Upper lobe of right lung (tissue), 1 donor: ENCODE data around the gene R3HDM1. TPM values are rescaled to one million over a fixed set of nuclear protein-coding genes. Genes with fewer than 3 reads are reported as not detected.
A peak's percentile ranks its signal among the peaks of the same experiment; 100 is the strongest.

Source experiments
- ATAC-seq: fragments of 200-7000 bp; cut with Tn5 transposase; one replicate; pipeline ENCODE4 v1.9.1; 2020; ENCODE audit warnings: mild to moderate bottlenecking, moderate library complexity
- DNase-seq: peaks from one replicate; pipeline ENCODE4 v3.0.0-alpha.2; 2020
- H3K27ac ChIP-seq: fragments of 200-600 bp; one replicate; pipeline ENCODE4 v1.8.0; 2022
- H3K27me3 ChIP-seq: fragments of 200-600 bp; one replicate; pipeline ENCODE4 v1.8.0; 2022; ENCODE audit warnings: mild to moderate bottlenecking
- H3K36me3 ChIP-seq: fragments of 200-600 bp; one replicate; pipeline ENCODE4 v1.8.0; 2022
- H3K4me1 ChIP-seq: fragments of 200-600 bp; one replicate; pipeline ENCODE4 v1.8.0; 2022
- H3K4me3 ChIP-seq: fragments of 200-600 bp; one replicate; pipeline ENCODE4 v1.8.0; 2022; ENCODE audit warnings: mild to moderate bottlenecking
- H3K9me3 ChIP-seq: fragments of 200-600 bp; one replicate; pipeline ENCODE4 v1.8.0; 2022
- CTCF ChIP-seq: fragments of 200-600 bp; IDR thresholded peaks from one replicate; pipeline ENCODE4 v1.8.0; 2022; ENCODE audit warnings: antibody characterized with exemption
- intact Hi-C: fragments of 100-400 bp; cut with DNase I; formaldehyde crosslinking; loops from one replicate; pipeline ENCODE4 v1.11.0; 2022
- microRNA-seq: library from miRNA; unstranded; fragments of <30 nt; microRNA quantifications from one replicate; pipeline ENCODE4 v1.2.0, GENCODE V29; 2020; ENCODE audit warnings: borderline microRNAs expressed
- total RNA-seq: library from RNA; stranded (reverse); fragmentation: NEBNext Ultra II Directional; extraction: Animal tissue kit (Norgen Biotek cat#: 25700); gene quantifications from one replicate; pipeline ENCODE4 v1.2.1, GENCODE V29; 2021
- donor health status: DM: no; HTN: yes; CAD: no; lungs with severe emphysema.

Gene R3HDM1
- total RNA-seq, 1 donor from 2014 or later, result 17.0 TPM

GRCh38 chr2:135768863-135769262 lies 237.6 kb downstream of the R3HDM1 start:
- H3K9me3 ChIP-seq, result no peaks in the 10 kb centered on the region
- no peak for TF ChIP-seq CTCF
- DNase-seq (no peak), ATAC-seq (no peak)
- H3K27me3 ChIP-seq, result no peaks in the 10 kb centered on the region
- H3K4me3 ChIP-seq, result no peak overlapping the region
- intact Hi-C loops, result no loop called here
- H3K27ac ChIP-seq, result no peak overlapping the region
- H3K36me3 ChIP-seq, result peaks cover 100% of the 10 kb centered on the region
- no peaks in the 10 kb centered on the region for H3K4me1 ChIP-seq

GRCh38 chr2:135773319-135773718 lies 242.0 kb downstream of the R3HDM1 start:
- TF ChIP-seq CTCF, result no peak
- H3K27me3 ChIP-seq, result no peaks in the 10 kb centered on the region
- no peak overlapping the region for H3K4me3 ChIP-seq
- intact Hi-C loops, result no loop called here
- peaks cover 99% of the 10 kb centered on the region for H3K36me3 ChIP-seq
- ATAC-seq (no peak), DNase-seq (no peak)
- H3K9me3 ChIP-seq, result no peaks in the 10 kb centered on the region
- no peak overlapping the region for H3K27ac ChIP-seq
- no peaks in the 10 kb centered on the region for H3K4me1 ChIP-seq

- no peak for ATAC-seq
- Histone ChIP-seq H3K27ac (no peak overlapping the region), H3K27me3 (no peaks in the 10 kb centered on the region), H3K9me3 (no peaks in the 10 kb centered on the region), H3K4me3 (no peak overlapping the region), H3K36me3 (peaks cover 99% of the 10 kb centered on the region), H3K4me1 (no peaks in the 10 kb centered on the region)
- no peak for TF ChIP-seq CTCF
- DNase-seq, result no peak
- intact Hi-C loops, result no loop called here
Measured at GRCh38 chr2:135773917-135774316, 242.6 kb downstream of the R3HDM1 start.

Small RNA genes within 50 kb of the gene (microRNA-seq; reads per million reads assigned to microRNA genes)
- 17.5 reads per million, percentile 43 among the genes with 10 or more reads in this experiment for gene MIR128-1

Other genes starting within 250 kb of the R3HDM1 start
- gene ZRANB3, start 266 bp upstream of the R3HDM1 start, total RNA-seq, result 4.1 TPM
- 80.0 TPM for gene UBXN4, start 210.4 kb downstream of the R3HDM1 start, total RNA-seq